ENCODE results near the gene SEMA3E.

The SEMA3E gene

GRCh38 chr7:83640731-83641537 is 8.0 kb downstream of the SEMA3E start:
- no peak for DNase-seq (ENCODE audit: low spot score)

- no peak for DNase-seq (ENCODE audit: low spot score)
Observed at GRCh38 chr7:83640240-83640639, 8.7 kb downstream of the SEMA3E start.

- DNase-seq (ENCODE audit: low spot score), result no peak
Observed at GRCh38 chr7:83633516-83633915, 15.4 kb downstream of the SEMA3E start.

- no peak for DNase-seq (ENCODE audit: low spot score)
Observed at GRCh38 chr7:83629117-83629880, 19.6 kb downstream of the SEMA3E start.

- no peak for DNase-seq (ENCODE audit: low spot score)
Observed at GRCh38 chr7:83617858-83618257, 31.1 kb downstream of the SEMA3E start.

GRCh38 chr7:83614112-83614511 is 34.8 kb downstream of the SEMA3E start:
- DNase-seq (ENCODE audit: low spot score), result no peak

- DNase-seq (ENCODE audit: low spot score), result no peak
Observed at GRCh38 chr7:83613232-83613631, 35.7 kb downstream of the SEMA3E start.

GRCh38 chr7:83611776-83612175 is 37.2 kb downstream of the SEMA3E start:
- DNase-seq (ENCODE audit: low spot score), result no peak

- no peak for DNase-seq (ENCODE audit: low spot score)
Observed at GRCh38 chr7:83610649-83611304, 38.2 kb downstream of the SEMA3E start.

GRCh38 chr7:83608716-83609115 is 40.2 kb downstream of the SEMA3E start:
- DNase-seq (ENCODE audit: low spot score), result no peak

- no peak for DNase-seq (ENCODE audit: low spot score)
Observed at GRCh38 chr7:83603649-83604048, 45.3 kb downstream of the SEMA3E start.

GRCh38 chr7:83599131-83599530 is 49.8 kb downstream of the SEMA3E start:
- DNase-seq (ENCODE audit: low spot score), result no peak

GRCh38 chr7:83593921-83594475 is 54.9 kb downstream of the SEMA3E start:
- DNase-seq (ENCODE audit: low spot score), result no peak

- DNase-seq (ENCODE audit: low spot score), result no peak
Observed at GRCh38 chr7:83588602-83589240, 60.2 kb downstream of the SEMA3E start.

- DNase-seq (ENCODE audit: low spot score), result no peak
Observed at GRCh38 chr7:83586281-83586680, 62.7 kb downstream of the SEMA3E start.

GRCh38 chr7:83581667-83582435 is 67.1 kb downstream of the SEMA3E start:
- DNase-seq (ENCODE audit: low spot score), result no peak

GRCh38 chr7:83579740-83580139 is 69.2 kb downstream of the SEMA3E start:
- DNase-seq (ENCODE audit: low spot score), result no peak

- DNase-seq (ENCODE audit: low spot score), result no peak
Observed at GRCh38 chr7:83575436-83575835, 73.5 kb downstream of the SEMA3E start.

GRCh38 chr7:83574616-83575015 is 74.3 kb downstream of the SEMA3E start:
- DNase-seq (ENCODE audit: low spot score), result no peak

GRCh38 chr7:83562960-83563359 is 86.0 kb downstream of the SEMA3E start:
- DNase-seq (ENCODE audit: low spot score), result no peak

- no peak for DNase-seq (ENCODE audit: low spot score)
Observed at GRCh38 chr7:83562289-83562688, 86.7 kb downstream of the SEMA3E start.
